ENCODE data around the gene FOXJ1.
A peak's percentile ranks its signal among the peaks of the same experiment; 100 is the strongest.

Gene FOXJ1

DNA sequence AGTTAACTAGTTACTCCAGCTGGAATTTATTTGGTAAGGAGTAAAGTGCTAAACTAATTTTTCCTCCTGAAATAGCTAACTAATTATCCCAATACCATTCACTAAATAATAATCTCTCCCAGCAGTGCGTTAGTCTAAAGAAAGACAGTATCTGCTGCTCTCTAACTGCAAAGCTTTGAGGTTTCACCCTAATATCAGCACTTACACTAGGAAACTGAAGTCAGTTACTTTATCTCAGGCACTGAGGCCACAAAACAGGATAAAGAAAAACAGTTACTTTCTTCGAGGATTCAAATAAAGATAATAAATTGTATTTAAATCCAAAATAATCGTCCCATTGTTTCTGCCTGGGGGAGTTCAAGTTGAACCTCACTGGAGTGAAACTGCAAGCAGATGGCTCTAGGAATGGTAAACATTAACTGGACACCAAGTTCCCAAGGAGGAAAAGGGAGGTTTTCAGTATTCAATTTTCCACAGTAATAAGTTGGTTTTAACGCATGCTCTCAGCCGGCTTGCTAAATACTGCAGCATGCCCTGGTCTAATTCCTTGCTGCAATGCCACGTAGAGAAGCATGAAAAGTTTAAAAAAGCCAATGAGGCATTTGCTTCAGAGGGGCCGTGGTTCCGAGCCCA is 20.0 kb upstream of the FOXJ1 start:
- DNase-seq, result no peak

DNA sequence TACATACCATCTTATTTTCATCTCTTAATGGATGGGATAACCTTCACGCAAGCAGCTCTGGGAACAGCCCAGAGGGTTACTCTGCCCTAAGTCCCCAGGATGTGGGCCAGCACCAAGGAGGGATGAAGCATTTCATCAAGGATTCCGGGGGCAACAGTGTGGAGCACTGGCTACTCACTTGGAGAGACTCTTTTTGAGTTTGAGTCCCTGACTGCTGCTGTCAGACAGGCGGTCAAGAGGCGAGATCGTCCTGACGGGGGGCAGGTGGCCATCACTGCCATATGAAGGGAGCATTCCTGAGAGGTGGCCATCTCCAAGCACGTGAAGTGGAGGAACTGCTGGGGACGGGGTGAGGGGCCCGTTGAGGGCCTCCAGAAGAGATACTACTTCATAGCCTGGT is 18.1 kb upstream of the FOXJ1 start:
- DNase-seq, result no peak

DNA sequence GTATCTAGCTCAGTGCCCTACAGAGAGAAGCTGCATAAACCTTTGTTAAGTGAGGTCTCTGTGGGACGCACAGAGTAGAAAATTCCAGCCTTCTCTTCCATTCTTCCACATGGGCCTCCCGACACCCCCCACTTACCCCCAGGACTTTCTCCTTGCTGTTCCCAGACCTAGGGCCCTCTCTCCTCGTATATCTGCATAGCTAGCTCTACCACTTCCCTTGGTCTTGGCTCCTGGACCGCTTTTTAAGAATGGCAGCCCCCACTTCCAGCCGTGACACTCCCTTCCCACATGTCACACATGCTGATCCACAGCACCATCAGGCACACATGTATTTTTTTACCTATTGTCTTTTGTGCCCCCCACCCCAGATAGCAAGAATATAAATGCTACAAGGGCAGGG is 16.7 kb upstream of the FOXJ1 start:
- no peak for DNase-seq

DNA sequence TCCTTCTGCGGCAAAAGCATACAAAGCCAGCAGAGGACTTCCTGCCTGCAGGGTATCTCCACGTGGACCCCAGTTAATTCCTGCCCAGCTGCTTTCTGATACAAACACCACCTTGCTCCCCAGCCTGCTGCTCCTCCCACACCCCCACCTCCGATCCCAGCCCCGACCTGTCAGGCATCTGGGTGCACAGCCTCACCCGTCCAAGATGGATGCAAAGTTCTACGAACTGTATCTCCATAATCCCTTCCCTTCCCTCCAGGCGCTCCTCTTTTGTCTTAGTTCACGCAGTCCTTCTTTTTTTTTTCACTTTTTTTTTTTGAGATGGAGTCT is 15.6 kb upstream of the FOXJ1 start:
- DNase-seq, result no peak

DNA sequence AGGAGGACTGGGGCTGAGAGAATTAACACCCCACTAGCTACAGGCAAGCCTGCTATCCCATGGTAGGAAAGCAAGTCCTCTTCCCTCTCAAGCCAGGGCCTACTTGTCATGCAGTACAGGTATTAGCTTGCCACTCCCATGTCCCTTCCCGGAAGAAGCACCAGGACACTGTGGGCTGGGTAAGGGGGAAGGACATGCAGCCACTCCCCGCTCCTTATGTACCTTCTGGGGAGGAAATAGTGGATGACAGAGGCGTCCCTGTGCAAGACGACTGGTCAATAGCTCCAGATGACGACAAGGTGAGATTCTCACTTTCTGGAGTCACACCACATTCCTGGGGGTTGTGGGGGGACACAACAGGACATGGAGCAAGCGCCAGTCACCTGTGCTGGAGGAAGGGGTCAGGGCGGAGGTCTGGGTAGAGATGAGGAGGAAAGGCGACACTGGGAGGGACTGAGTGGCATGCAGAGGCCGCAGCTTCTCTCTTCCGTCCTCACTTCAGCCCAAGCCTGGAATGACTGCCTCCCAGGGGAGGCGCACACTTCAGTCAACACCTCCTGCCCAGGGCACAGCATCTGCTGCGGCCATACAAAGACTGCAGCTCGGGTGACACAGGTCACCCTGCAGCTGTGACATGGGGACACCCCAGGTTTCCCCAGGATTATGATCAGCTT is 15.1 kb upstream of the FOXJ1 start:
- DNase-seq, result no peak

DNA sequence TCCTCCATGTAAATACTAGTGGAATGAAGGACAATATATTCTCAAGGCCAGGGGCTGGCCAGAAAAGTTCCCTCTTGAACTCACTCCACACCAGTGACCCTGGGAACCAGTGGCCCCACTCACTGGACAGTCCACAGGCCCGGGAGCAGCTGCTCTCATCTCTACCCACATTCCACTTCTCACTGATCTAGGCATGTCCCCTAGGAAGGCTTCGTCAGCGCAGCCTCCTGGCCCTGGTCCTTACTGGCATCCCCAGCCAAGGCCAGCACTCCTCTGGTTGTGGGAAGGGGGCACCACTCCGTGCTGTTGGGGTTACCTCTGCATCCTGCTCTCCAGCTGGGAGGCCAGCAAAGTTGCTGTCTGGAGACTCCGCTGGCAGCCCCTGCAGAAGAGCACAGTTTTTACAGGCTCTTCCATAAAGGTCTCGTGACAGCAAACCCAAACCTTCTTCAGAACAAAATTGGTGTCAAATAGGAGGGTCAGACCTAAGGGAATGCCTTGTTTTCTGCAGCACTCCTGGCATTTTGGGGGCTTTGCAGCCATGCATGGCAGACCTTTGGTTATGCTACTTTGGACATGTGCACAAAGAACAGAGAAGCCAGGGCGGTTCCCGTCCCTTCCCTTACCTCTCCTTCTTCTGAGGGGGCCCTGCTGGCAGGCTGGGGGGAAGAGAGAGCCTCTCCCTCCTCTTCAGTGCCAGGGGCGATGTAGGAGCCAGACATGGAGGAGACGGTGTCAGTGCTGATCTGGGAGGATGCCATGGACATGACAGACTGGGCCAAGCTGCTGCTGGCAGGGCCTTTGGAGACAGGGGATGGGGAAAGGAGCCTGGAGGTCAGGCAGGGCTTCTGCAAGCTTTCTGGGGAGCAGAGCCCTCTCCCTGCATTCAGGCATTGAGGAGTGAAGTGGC is 14.1 kb upstream of the FOXJ1 start:
- DNase-seq, result no peak

DNA sequence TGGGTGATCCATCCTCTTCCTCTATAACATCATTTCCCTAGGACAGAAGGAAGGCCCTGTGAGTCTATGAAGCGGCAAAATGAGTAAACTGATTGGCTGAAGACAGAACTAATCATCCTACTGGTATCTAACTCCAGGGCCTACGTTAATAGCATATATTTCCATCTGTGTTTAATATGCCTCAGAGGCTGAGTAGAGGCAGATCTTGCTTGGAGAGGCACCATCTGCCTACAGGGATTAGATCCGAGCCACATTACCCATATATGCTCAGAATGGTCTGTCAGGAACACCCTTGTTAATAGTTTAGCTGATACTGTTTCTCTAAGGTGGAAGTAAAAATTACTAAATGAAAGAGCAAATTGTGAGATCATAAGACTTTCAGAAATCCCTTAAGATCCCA is 13.2 kb upstream of the FOXJ1 start:
- DNase-seq, result peak; percentile 95

DNA sequence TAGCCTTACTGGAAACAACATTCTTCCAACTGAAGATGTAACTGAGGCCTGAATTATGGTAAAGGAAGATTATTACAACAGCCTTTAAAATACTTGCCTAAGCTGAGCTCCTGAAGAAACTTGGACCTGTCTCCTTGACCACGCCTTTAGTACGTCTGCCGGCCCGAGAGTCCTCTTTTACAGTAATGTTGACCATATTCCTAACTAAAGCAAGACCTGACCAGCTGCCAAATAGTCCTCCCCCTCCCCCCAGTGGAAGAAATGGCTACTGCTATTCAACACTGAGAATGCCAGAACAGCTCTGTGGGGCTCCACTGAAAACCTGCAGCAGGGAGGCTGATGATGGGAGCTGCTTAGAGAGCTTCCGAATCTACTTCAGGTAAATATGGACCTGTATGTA is 12.6 kb upstream of the FOXJ1 start:
- no peak for DNase-seq

DNA sequence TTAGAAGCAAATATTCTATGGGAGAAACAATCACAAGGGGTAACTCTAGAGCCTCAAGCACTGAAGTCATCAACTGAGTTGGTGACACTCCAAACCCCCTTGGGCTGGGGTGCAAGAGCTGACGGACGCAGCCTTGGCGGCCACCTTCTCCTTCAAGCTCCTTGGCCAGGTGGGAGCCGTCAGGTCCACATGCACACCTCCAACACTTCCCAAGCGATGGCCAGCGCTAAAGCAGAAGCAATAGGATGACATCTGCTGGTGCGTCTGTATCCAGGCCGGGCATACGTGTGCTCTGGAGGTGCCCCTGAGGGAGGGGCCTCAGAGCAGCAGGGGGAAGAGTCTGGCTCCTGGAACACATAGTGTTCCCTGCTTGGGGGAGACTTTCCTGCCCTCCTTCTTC is 12.2 kb upstream of the FOXJ1 start:
- no peak for DNase-seq

DNA sequence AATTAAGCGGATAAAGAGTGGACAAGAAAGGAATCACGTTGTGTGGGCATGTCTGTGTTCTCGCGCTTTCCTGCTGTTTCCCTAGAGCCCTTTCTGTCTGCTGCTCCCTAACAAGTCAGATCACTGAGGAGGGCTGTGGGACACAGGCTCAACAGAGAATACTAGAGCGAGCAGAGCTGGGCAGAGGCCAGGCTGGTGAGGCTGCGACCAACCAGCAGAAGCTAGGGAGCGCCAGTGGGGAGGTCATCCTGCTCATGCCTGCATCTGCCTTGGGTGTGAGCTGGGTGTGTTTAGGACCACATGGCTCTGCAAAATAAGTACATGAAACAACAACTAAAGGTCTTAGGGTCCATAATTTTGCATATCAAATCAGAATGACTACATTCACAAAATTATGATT is 11.5 kb upstream of the FOXJ1 start:
- no peak for DNase-seq

DNA sequence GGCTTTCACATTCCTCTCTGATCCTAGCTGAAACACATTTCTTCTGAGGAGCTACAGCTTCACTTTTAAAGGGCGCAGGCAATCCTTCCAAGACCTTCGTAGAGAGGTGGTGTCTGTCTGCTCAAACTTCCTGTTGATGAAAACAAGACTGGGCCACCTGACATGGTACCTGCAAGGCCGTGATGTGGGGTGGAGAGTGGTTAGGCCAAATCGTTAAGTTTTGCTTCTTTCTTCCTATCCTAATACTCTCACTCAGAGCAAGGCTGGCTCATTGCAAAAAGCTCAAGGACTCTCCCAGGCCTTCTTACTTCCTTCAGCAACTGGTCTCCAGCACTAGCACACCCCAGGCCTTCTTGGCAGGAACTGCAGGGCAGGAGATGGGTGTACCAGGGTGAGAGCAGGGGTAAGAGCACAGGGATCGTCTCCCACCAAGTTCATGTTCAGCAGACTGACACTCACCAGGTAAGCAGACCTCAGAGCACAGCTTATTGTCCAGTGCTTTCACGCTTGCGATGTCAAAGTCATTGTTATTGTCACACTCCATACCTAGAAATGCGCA is 10.9 kb upstream of the FOXJ1 start:
- no peak for DNase-seq

DNA sequence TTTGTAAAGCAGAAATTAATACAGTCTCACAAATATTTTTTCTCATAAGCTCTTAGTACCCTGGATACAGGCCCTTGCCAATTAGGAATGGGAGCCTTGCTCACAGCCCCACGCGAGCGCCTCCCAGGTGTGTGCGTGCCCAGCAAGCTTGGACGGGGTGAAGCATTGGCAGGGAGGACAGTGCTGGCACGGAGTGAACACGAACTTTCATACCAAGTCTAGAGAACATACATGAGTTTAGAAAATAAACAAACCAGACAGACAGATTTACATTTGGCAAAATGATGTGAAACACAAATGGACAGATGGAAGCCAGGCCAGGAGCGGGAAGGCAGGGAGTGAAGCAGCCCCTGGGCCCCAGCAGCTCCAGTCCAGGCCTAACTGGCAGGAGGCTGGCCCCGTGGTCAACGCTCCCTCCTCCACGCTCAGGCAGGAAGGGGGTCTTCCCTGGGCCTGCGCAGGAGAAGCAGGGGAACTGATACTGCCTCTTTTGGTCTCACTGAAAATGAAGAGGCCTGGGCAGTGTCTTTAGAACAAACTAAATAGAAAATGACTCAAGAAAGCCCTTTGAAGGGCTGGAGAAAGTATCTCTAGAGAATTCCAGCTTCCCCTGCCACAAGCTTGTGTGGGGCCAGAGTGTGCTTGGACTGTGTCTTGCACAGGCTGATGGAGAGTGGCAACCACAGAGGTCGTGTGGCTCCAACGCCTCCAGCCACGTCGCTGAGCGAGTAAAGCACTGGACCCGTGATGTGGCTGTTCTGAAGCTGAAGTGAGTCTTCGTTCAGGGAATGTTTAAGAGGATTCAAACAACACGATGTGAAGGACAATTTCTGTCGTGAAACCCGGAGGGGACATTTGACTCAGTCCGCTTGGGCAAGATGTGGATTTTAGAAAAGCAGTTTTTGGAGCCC is 9.9 kb upstream of the FOXJ1 start:
- DNase-seq, result no peak

DNA sequence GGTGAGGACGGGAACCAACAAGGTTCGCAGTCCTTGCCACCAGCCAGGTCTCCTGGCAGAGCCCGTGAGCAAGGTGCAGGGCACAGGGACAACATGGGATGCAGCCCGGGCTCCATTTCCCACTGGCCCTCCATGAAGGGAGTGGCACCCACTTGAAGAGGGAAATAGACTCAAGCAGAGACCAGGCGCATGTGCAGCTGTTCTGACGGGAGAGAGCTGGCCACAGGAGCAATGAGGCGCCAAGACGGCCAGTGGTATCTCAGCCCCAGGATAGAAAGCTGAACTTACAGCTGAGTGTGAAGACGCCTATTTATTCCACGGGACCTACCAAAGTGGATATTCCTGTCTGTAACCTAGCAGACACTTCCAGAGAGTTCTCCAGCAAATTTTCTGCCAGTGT is 8.2 kb upstream of the FOXJ1 start:
- no peak for DNase-seq

DNA sequence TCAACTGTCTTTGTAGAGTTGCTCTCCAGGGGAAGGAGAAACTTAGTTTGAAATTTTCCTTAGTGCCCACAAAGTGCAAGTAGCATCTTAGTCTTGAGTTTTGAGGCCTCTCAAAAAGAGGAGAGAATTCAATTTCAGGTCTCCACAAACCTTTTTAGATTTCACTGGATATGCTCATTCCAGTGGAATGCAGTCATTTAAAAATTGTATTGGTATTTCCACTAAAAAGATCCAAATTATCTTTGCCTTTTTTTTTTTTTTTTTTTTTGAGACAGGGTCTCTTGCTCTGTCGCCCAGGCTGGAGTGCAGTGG is 6.9 kb upstream of the FOXJ1 start:
- DNase-seq, result no peak

DNA sequence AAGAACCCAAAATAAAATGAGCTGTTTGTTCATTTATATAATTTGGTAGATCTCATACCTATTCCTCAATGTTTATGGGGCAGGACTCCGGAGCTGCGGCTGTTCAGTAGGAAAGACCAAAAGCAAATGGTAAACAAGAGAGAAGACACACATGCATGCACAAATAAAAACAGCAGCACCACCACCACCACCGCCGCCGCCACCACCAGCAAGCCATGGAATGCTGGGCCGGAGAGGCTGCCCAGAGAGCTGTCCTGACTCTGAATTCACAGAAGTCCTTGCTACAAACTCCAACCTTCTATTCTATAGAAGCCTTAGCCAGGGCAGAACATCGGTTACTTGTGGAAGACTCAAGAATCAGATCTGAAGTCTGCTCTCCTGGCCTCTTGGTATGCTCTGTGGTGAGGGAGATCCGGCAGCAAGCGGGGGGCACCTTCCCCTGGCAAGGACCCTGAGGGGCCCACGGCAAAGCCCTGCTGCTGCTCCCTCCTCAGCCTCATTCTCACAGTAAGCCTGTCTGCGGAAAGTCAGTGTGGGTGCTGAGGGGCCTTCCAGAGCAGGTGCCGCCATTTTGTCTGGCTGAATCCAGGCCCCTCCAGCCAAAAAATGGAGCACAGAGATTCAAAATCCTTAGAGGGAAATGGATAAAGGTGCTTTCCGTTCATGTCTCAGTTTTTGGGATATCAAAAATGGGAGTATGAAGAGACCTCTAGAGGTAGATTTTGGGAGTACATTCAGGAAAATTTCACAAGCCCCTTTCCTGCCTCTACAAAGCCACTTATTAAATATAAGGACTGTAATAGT is 6.4 kb upstream of the FOXJ1 start:
- DNase-seq, result no peak

DNA sequence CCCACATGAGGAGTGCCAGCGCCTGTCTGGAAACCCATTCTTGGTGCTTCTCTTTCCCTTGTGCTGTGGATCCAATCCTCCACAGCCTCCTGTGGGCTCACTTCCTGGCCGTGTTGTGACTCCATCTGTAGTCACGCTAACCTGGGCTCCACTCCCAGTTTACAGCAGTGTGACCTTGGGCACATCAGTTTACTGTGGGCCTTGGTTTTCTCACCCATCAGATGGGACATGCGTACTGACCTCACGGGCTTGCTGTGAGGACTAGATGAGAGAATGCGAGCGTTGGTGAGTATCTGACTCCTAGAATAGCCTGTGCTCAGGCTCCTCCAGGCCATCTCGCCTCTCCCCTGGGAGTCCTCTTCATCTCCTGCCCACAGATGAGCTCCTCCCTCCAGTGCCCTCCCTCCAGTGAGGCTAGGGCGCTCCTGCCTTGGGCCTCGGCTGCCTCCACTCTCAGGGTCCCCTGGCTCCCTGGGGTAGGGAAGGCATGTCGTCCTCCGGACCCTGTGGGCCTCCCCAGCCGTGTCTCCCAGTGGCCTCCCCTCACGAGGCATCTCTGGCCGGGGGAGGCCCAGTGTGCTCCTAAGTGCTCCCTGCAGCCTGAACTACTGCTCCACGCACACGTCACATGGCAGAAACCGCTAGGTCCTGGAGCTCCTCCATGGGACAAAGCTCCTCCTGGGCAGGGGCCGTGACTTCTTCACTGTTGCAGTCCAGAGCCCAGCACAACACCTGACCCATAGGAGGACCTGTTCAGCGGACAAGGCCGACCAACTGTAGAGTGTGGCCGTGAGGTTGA is 5.2 kb upstream of the FOXJ1 start:
- no peak for DNase-seq

DNA sequence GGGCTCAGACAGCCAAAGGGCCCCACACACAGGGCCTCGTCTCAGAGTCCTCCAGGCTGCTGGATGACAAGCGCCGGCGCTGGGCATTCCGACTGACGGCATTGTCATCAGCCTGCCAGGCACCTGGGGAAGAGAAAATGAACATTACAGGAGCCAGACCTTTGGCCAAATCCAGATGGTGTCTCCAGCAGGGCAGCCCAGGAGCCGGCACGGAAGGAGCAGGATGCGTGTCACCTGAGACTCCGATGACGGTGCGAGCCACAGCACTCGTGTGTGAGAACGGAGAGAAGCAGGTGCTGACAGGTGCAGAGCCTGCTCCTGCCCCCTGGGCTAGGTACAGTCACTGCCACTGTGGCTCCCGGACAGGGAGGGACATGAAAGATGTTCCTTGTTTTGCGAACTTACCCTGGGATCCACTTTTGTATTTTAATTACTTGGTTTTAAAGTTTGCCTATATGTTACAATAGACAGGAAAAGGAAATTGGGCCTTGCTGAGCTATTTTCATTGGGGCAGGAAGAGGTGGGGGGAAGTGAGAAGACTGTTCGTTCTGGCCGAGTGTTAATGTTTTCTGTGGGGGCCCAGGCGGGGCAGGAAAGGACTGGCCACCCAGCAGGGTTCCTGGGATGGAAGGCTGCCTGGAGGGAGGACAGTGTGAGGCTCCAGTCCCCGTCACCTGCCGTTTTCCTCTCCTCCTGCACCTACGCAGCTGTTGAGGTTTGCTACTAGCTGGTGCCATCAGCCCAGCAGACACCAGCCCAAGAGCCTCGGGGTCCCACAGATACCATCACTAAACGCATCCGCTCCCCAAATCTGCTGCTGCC is 4.4 kb upstream of the FOXJ1 start:
- DNase-seq, result no peak

DNA sequence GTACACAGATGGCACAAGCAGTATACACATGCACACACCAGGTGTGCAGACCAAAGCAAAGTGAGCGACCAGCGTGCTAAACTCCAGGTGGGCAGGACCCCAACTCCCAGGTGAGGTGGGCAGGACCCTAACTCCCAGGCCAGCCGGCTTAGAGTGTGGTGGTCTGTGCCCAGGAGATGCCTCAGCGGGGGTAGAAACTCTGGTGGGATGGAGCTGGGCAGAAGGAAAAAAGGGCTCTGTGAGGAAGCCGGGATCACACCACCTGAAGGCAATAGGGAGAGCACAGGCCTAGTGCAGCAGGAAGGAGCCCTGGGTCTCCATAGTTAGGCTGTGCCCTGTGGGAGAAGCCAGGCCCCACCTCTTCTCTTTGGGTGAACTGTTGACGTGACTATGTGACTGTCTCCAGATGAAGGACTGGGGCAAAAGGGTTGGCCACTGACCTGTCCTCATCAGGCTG is 1.6 kb upstream of the FOXJ1 start:
- DNase-seq, result no peak

DNA sequence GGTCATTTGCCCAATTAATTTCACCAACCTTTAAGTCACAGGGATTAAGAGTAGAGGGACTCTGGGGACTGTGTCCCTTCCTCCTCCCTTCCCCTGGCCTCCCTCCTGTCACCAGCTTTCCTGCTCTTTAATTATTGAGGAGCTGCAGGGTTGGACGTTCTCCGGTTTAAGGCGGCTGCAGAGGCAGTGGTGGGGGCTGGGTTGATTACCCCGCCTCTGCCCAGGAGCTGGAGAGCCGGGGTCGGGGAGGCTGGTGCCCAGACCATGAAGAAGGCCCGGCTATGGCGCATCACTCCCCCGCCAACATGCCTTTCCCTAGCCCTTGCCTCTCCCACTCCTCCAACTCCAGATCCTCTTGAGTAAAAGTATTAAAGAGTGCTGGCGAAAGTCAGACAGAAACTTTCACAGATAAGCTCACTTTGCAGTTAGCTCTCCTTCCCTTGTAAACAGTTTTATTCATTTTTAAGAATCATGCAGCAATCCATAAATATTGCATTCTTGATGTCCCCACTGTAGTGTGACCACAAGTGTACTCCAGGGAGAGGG is 1.1 kb upstream of the FOXJ1 start:
- no peak for DNase-seq

DNA sequence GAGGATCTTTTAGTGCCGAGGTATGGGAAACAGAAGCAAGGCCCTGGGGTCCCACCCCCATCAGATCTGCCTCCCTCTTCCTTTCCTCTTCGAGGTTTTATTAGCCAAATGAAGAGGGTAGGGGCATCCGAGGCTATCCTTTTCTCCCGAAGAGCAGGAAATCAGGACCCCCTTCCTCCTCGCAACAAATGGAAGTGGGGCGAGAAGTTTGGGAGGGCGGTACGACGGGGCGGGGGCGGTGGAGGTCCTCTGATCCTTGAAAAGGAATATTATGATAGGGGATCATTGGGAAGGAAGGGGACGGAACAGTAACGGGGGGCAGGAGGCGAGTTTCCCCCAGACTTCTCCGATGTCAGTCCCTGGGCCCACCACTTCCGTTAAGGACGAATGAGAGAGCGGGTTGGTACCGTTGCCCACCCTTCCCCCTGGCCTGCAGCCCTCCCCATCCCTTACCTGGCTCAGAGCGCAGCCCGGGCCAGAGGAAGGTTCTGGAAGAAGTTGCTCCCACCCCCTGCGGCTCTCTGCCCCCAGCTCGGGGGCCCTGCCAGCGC is 309 bp downstream of the FOXJ1 start:
- DNase-seq, result no peak

Data from NCI-H524 treated with DMSO at 0.1 percent for 48 hours (cell line).